Measurements from ENCODE around the gene TBC1D16.
"Not testable (repeated sequence)": the region's sequence is repeated elsewhere in the genome, so short reads cannot be mapped to it uniquely, and the experiment has no call there.

TBC1D16 gene

DNA sequence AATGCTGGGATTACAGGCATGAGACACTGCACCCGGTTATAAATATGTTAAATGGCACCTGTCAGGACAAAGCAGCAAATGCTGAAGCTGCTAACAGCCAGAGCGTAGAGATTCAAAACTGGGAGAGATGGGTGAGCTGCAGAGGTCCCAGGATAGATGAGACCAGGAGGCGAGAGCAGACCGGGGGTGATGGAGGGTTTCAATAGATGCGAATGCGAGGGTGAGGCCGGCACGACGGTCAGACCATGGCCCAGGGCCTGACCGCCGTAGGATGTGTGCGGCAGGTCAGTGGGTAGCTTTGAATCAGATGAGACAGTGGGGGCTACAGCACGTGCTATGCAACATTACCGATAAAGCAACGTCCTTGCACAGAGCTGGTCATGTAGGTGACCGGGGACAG lies 15.0 kb upstream of the TBC1D16 start:
- DNase-seq = no peak

GRCh38 chr17:80049986-80050385 lies 14.3 kb upstream of the TBC1D16 start:
- DNase-seq = no peak

GRCh38 chr17:80047176-80047575 lies 11.5 kb upstream of the TBC1D16 start:
- no peak for DNase-seq

DNA sequence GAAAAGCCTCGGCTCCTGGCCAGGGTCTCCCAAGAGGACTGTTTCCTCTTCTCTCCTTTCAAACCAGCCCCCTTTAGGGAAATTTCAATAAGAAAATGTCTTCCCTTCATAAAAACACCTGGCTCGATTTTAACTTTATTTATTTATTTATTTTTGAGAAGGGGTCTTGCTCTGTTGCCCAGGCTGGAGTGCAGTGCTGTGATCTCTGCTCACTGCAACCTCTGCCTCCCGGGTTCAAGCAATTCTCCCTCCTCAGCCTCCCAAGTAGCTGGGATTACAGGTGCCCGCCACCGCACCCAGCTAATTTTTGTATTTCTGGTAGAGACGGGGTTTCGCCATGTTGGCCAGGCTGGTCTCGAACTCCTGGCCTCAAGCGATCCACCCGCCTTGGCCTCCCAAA lies 11.0 kb upstream of the TBC1D16 start:
- not testable (repeated sequence) for DNase-seq

- DNase-seq = no peak
Measured at GRCh38 chr17:80045703-80046102, 10.0 kb upstream of the TBC1D16 start.

- DNase-seq = no peak
Measured at GRCh38 chr17:80043963-80044362, 8.3 kb upstream of the TBC1D16 start.

DNA sequence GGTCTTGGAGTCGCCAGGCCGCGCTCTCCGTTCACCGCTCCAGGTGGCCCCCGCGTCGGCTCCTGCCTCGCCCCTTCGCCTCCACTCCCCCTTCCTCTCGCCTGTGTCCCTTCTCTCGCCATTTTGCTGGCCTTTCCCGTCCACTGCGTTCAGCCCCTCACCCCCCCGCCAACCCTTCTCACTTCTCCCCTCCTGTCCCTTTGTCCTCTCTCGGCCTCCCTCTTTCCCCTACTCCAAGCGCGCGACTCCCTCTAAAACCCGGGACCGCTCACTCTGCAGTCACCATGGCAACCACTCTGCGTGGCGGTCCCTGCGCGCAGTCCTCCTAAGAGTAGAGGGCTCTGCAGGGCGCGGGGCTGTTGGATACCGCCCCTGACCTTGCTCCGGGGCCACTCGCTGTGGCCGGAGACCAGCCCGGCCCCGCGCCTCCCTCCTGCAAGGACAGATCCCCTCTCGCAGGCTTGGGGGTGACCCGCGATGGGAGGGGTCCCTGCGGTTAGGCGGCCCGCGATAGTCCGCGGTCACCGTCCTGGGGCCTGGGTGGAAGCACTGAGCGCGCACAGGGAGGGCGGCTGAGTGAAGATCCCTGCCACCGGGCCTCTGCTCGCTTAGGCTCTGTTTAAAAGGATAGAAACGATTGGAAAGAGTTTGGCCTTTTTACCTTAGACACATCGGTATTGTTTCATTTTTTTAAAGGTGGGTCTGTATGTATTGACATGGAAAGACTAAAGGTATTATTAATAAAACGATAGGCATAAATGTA lies 1.2 kb upstream of the TBC1D16 start:
- DNase-seq = peak; percentile 40

DNA sequence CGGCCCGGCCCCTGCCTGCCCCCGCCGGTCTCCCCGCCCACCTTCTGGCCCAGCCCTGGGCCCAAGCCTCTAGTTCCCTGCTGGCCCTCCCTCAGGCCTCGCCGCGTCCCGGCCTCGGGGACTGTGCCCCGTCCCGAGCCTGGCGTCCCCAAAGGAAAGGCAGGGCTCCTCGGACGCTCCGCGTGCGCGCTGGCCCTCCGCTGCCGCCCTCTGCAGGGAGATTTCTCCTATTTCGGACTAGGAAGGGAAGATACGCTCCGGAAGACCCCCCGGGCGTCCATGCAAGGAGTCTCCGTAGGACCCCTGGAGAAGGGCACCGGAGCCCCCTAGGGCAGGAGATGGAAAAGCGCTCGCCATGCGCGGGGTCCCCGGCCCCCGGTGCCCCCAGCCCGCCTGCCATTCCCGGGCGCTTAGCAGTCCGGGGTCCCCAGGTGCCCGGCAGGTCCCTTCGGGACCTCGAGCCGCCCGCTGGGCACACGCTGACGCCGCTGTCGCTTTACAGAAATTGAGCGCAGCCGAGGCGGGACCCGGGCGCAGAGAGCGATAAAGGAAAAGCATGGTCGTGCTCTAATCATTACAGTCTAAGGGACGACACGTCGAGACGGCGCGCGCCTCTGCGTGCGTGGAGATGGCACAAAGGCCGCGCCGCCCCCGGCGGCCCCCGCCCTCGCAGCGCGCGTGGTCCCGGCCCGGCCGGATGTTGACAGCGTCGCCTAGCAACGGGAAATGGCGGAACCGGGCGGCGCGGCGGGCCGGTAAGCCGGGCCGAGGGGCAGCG lies 454 bp upstream of the TBC1D16 start, which contains the start of gene CCDC40:
Gene CCDC40, plus strand, starts transcription at position 706 of the 778 bp plus-strand sequence. Its CDS starts 21 bp downstream, at position 727.
- peak; percentile 85 to 88 for DNase-seq

DNA sequence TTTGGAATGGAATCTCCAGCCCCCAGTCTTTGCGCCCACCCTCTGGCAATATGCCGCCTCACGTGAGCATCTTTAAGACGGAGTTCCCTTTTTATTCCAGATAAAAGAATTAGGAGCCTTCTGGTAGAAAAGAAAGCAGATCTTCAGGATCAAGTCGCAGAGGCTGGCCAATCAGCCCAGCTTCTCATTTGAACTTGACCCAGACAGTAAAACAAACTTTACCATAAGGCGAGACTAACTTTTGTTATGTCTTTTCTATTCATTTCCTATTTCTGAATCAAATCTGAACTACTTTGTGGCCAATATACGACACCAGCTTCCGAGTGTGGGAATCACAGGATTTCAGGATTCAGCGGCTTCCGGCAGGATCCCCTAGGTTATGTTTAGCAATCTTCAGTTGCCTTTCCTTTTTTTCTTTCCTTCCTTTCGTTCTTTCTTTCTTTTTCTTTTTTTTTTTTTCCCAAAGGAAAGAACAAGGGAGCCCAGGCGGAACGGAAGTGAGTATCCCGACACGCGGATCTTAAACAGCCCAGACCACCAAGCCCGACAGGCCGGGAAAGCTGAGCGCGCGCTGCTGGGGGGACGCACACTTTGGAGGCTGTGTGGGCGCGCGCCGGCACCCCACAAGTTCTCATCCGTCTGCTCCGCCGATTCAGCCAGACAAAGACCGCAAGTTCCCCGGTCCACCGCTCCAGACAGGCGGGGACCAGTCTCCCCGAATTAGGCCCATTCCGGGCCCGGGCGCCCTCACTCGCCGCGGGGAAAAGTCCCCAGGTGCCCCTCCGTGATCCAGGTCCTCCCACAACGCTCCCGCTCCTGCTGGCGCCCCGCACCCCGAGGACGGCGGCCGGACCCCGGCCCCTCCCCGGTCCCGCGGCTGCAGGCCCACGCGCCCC lies 633 bp downstream of the TBC1D16 start:
- peak; percentile 64 to 75 for DNase-seq

DNA sequence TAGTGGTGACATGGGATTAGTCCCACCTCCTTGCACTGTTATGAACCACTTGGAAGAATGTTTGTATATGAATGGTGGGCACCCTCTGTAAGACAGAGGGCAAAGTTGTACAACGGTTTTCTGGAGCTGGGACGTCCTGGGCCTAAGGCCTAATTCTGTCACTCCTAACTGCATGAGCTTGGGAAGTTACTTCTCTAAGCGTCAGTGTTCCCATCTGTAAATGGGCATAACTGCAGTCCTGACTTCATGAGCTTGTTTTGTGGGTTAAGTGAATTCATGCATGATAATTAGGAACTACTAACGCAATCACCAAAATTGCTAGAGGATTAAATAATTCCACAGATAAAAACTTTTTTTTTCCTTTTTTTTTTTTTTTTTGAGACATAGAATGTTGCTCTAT lies 1.8 kb downstream of the TBC1D16 start:
- DNase-seq = no peak

DNA sequence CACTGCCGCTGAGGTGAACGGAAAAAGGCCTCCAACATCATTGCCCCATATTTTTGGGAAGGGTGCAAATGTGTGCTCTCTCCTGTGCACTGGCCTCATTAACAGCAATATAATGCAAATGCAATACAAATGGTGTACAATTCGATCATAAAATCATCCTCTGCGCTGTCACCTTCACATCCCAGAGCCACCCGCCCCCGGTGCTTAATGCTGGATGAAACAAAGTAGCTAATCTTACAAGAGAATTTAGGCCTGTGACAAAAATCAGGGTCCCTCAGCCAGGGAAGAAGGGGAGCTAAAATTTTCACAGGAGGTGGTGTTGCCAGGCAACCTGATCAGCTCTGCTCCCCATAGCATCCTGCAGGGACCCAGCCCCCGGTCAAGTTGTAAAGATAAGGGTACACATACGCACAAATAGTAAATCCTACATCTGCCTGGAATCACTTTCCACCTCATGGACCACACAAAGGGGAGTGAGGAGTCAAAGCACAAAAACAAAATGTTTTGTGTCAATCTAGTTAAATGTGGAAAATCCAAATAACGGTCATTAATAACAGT lies 3.0 kb downstream of the TBC1D16 start:
- no peak for DNase-seq

DNA sequence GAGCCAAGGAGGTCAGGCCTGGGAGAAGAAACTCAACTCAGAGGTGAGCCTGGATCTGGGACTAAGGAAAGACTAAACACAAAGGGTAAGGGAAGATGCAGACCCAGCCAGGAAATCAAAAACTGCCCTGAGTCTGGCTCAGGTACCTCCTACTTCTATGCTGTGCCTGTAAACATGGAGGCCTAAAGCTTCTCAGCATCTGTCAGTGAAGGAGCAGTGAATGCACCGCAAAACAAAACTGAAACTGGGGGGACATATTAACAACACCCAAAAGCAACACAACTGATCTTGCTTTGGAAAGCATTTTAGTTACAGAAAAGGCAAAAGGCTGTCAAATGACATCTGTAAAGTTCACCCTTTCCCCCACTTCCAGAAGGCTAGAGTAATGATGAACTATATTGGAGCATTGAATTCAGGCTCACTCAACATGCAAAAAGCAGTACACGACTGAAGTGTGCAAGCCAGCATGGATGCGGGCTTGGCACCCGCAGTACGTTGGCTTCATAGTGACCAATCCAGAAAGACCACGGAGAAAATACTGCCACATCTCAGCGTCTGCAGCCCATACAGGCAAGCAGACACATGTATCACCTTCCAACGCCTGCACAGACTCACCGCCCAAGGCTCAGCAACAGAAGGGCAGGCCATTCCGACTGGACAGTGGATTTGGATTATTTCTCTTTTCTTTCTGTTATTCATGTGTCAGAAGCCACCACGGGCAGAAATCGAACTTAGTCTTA lies 3.8 kb downstream of the TBC1D16 start:
- no peak for DNase-seq

GRCh38 chr17:80030730-80031410 lies 4.8 kb downstream of the TBC1D16 start:
- DNase-seq = no peak

GRCh38 chr17:80029258-80029974 lies 6.3 kb downstream of the TBC1D16 start:
- no peak for DNase-seq

GRCh38 chr17:80028030-80028429 lies 7.6 kb downstream of the TBC1D16 start:
- DNase-seq = no peak

GRCh38 chr17:80027043-80027435 lies 8.6 kb downstream of the TBC1D16 start:
- no peak for DNase-seq

DNA sequence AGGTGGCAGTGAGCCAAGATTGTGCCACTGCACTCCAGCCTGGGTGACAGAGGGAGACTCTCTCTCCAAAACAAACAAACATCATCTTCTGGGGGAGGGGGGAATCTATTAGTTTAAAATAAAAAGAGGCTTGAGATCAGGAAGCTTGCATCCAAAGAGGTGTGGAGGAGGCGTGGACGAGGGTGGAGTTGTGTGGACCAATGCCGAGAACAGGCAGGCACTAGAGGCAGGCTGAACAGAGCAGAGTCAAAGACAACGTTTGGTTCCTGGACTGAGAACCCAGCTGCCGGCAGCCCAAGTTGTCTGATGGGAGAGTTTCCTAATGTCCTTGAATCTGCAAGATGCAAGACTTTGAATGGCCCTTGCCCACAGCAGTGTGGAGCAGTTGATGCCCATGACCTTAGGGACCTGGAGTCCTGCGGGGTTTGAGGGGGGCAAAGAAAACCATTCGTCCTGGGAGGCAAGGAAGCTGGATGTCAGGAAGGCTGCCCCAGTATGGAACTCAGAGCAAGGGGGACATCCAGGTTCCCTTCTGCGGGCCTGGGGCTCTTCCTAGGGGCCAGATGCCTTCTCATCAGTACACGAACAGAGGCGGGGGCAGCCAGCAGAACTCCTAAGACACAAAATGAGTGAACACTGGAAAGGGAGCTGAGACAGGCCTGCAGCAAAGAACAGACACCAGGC lies 9.2 kb downstream of the TBC1D16 start:
- DNase-seq = no peak

DNA sequence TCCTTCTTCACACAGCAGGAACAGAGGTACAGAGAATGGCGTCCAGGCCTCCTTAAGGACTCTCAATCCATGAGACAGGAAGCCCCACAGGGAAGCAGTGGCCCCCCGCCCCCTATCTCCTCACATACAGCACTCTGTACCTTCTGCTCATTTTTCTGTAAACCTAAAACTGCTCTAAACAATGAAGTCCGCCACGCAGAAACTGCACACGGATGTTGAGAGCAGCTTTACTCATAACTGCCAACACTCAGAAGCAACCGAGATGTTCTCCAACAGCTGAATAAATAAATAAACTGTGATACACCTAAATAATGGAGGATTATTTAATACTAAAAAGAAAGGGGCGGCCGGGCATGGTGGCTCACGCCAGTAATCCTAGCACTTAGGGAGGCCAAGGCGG lies 9.9 kb downstream of the TBC1D16 start:
- DNase-seq = no peak

DNA sequence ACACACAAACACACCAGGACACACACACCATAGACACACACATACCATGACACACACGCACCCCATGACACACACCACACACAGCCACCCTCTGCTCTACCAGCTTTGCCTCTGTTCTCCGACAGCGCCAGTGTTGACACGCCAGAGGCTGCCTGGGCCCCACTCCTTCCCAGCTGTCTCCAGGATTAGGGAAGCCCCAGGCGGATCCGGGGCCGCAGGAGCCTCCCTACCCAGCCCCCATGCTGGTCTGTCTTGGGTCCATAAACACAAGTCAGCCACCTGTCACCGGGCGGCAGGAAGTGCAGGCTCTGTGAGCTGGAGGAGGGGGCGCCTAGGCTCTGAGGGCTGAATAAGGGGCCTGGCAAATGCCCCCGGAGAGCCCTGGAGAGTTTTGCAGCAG lies 10.5 kb downstream of the TBC1D16 start:
- DNase-seq = no peak

All from CD4-positive, alpha-beta T cell treated with Interleukin-1 beta for 1 hour (primary cell).